Activated B cell treated with CpG ODN at 0.5 μM for 24 hours (primary cell): ENCODE data around the gene MRPS5. TPM values are rescaled to one million over a fixed set of nuclear protein-coding genes. Genes with fewer than 3 reads are reported as not detected.

ENCODE experiments used
- ATAC-seq: fragments of 200-7000 bp; cut with Tn5 transposase; one replicate; pipeline ENCODE4 v1.10.0; 2021; ENCODE audit warnings: low read depth, mild to moderate bottlenecking, moderate library complexity
- CTCF ChIA-PET: fragments of 350-600 bp; sonication (Branson Sonifier 250); formaldehyde crosslinking; loops from one replicate; lab custom pipeline; 2021; ENCODE audit warnings: antibody characterized with exemption; lab: Charles Lee
- POLR2A ChIA-PET: fragments of 350-600 bp; sonication (Branson Sonifier 250); formaldehyde crosslinking; loops from one replicate; lab custom pipeline; 2021; ENCODE audit warnings: antibody characterized with exemption; lab: Charles Lee
- DNase-seq: peaks from one replicate; pipeline ENCODE4 v3.0.0; 2022
- H3K27ac Mint-ChIP-seq: one replicate; pipeline ENCODE4 v1.8.0; 2020; ENCODE audit warnings: mixed read lengths
- H3K27me3 Mint-ChIP-seq: one replicate; pipeline ENCODE4 v1.8.0; 2021; ENCODE audit warnings: mixed read lengths
- H3K36me3 Mint-ChIP-seq: one replicate; pipeline ENCODE4 v1.8.0; 2021; ENCODE audit warnings: low read depth, mixed read lengths
- H3K4me1 Mint-ChIP-seq: one replicate; pipeline ENCODE4 v1.8.0; 2021; ENCODE audit warnings: mixed read lengths
- H3K4me3 Mint-ChIP-seq: one replicate; pipeline ENCODE4 v1.8.0; 2020; ENCODE audit warnings: mild to moderate bottlenecking, mixed read lengths
- H3K9me3 Mint-ChIP-seq: one replicate; pipeline ENCODE4 v1.8.0; 2020; ENCODE audit warnings: mixed read lengths
- intact Hi-C: fragments of 100-400 bp; cut with micrococcal nuclease; formaldehyde crosslinking; loops from one replicate; pipeline ENCODE4 v1.15.1; 2024
- total RNA-seq: library from RNA; stranded (reverse); gene quantifications from 2 replicates; pipeline ENCODE4 v1.2.3, GENCODE V29; 2022
- TF ChIP-seq, protein P1 (sequence below): fragments of 200-600 bp; IDR thresholded peaks from one replicate; pipeline ENCODE4 v1.8.0; 2022; ENCODE audit warnings: antibody characterized with exemption, mild to moderate bottlenecking

MRPS5 gene
- total RNA-seq, 1 donor from 2014 or later, result 44.4 TPM

DNA sequence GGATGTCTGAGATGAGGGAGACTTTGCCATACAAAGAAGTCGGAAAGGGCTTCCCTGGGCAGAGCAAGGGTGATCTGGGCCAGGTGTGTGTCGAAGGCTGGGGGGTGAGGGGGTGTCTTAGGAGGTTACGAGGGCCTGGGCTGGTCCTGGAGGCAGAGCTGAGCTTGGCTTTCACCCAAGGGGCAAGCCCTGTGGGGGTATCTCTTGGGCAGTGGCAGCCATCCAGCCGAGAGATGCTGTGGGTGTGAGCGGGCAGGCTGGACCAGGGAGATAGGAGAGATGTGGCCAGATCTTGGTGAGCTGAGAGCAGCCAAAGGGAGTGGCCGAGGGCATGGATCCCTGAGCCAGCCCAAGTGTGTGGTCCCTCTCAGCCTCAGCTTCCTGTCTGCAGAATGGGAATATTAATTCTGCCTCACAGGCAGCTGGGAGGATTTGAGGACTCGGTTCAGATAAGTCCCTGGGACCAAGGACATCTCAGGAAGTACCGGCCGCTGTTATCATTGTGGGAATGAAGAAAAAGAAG, 63.1 kb downstream of the MRPS5 start:
- Mint-ChIP-seq H3K9me3 (no peaks in the 10 kb centered on the region), H3K27ac (no peak overlapping the region), H3K4me1 (peaks cover 11% of the 10 kb centered on the region), H3K27me3 (peaks cover 17% of the 10 kb centered on the region), H3K4me3 (no peak overlapping the region), H3K36me3 (no peaks in the 10 kb centered on the region)
- CTCF ChIA-PET, result interaction anchor here (1.0 kb wide), 1 partner anchor 19 kb away, joined by 3 read pairs; no protein-coding TSS in a partner anchor
- ATAC-seq (no peak), DNase-seq (no peak)
- intact Hi-C loops, result no loop called here
- POLR2A ChIA-PET, result no interaction called here
- TF ChIP-seq, protein P1, sequence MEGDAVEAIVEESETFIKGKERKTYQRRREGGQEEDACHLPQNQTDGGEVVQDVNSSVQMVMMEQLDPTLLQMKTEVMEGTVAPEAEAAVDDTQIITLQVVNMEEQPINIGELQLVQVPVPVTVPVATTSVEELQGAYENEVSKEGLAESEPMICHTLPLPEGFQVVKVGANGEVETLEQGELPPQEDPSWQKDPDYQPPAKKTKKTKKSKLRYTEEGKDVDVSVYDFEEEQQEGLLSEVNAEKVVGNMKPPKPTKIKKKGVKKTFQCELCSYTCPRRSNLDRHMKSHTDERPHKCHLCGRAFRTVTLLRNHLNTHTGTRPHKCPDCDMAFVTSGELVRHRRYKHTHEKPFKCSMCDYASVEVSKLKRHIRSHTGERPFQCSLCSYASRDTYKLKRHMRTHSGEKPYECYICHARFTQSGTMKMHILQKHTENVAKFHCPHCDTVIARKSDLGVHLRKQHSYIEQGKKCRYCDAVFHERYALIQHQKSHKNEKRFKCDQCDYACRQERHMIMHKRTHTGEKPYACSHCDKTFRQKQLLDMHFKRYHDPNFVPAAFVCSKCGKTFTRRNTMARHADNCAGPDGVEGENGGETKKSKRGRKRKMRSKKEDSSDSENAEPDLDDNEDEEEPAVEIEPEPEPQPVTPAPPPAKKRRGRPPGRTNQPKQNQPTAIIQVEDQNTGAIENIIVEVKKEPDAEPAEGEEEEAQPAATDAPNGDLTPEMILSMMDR, result no peak

DNA sequence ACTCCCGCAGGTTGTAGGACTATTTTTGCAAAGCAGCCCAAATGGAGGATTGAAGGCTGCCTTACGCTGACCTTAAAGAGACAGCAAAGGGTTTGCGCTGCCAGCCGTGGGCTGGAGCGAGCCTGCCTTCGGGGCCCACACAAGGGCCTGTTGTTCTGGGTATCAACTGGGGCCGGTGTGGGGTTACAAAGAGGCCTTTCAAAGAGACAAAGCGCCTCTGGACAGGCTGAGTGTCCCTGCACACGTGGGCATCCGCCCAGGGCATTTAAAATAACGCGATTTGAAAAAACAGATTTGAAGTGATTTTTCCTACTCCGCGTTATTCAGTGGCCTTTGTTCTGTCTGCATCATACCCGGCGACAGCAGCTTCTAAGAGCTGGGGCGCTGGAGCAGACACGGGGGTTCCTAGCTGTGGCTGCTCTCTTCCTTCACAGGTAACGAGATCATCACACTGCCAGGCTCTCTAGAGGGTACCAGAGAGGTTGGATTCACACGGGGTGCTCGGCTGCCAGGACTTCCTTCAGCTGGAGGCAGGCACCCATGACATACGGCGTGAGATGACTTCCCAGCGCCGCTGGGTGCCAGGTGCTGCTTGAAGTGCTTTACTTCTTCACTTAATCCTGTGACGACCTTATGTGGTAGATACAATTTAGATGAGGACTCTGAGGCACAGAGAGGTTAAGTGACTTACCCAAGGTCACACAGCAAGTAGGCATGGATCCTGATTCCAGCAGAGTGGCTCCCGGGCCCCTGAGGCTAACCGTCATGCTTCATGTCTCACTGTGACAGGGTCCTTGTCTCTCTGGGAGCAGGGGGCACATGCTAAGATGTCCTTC, 63.9 kb downstream of the MRPS5 start:
- POLR2A ChIA-PET, result no interaction called here
- peaks cover 5% of the 10 kb centered on the region for H3K4me1 Mint-ChIP-seq
- no peaks in the 10 kb centered on the region for H3K9me3 Mint-ChIP-seq
- H3K27me3 Mint-ChIP-seq, result peaks cover 17% of the 10 kb centered on the region
- intact Hi-C loops, result no loop called here
- no peaks in the 10 kb centered on the region for H3K36me3 Mint-ChIP-seq
- DNase-seq (no peak), ATAC-seq (no peak)
- H3K27ac Mint-ChIP-seq, result no peak overlapping the region
- TF ChIP-seq, protein P1, result no peak
- CTCF ChIA-PET, result interaction anchor here (1.0 kb wide), 1 partner anchor 20 kb away, joined by 3 read pairs; no protein-coding TSS in a partner anchor
- no peak overlapping the region for H3K4me3 Mint-ChIP-seq

DNA sequence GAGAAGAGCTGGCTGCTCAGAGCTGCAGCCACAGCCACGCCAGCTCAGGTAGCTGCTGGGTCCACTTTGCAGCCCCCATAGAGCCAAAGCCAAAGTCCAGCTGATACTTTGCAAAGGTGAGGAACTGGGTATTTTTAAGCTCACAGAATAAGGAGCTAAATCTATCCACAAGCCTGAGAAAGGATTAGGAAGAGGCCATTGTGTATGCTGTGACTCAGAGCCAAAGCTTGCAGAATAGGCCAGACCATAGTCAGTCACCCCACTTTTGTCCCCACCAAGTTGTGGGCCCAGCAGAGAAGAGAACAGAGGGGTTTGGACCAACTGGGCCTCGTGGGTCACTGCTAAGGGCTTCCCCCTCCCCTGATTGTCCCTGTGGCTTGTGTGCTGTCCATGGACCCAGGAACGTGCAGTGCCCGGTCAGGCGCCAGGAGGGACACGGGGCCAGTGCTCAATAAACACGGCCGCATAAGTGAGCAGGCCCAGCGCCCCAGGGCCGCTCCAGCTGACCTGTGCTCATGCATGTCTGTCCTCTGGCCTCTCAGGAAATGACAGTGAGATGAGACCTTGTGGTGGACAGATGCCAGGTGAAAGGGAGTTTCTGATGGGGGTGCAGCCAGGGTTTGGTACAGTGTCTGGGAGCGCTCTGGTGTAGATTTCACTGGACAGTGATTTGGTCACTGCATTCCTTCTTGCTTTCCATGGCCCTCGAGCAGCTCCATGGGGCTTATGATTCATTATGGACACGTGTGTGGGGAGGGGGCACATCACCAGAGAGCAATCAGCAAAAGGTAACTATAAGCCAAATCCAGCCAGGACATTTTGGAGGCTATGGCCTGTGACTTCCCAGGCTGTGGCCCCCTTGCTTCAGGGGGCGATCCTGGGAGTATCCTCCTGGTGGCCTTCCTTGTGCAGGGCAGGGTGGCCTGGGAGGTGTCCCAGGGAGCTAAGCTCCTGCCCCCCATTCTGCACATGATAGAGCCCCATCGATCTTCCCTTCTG, 64.8 kb downstream of the MRPS5 start:
- Mint-ChIP-seq H3K27me3 (peaks cover 17% of the 10 kb centered on the region), H3K36me3 (no peaks in the 10 kb centered on the region), H3K27ac (no peak overlapping the region), H3K9me3 (no peaks in the 10 kb centered on the region), H3K4me3 (no peak overlapping the region), H3K4me1 (peaks cover 2% of the 10 kb centered on the region)
- DNase-seq, result no peak
- intact Hi-C loops, result no loop called here
- ATAC-seq, result no peak
- CTCF ChIA-PET, result no interaction called here
- POLR2A ChIA-PET, result no interaction called here
- TF ChIP-seq, protein P1, result no peak

DNA sequence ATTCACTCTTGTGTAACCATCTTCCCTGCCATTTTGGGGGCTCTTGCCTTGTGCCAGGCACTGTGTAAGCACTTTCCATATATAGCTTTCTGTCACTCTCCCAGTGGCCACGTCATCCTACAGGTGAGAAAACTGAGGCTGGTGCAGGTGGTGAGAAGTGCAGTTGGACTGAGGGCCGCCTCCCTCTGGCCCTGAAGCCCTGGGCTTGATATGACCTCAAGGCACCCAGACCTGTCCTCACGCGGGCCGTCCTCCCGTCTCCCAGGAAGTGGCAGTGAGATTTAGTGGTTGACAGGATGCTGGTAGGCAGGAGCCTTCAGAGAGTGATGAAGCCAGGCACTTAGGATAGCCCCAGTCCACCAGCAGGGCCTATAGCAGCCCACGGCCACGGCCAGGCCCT, 65.6 kb downstream of the MRPS5 start:
- POLR2A ChIA-PET, result no interaction called here
- no peak for ATAC-seq

More for the DNA sequence above, 65.6 kb downstream of the MRPS5 start:
- no peak overlapping the region for H3K27ac Mint-ChIP-seq
- DNase-seq, result no peak
- no peak overlapping the region for H3K4me3 Mint-ChIP-seq
- CTCF ChIA-PET, result no interaction called here
- H3K27me3 Mint-ChIP-seq, result peaks cover 17% of the 10 kb centered on the region
- no peaks in the 10 kb centered on the region for H3K36me3 Mint-ChIP-seq
- TF ChIP-seq, protein P1, result no peak
- H3K9me3 Mint-ChIP-seq, result no peaks in the 10 kb centered on the region
- peaks cover 2% of the 10 kb centered on the region for H3K4me1 Mint-ChIP-seq
- intact Hi-C loops, result no loop called here
